Ishikawa (cell line): Measurements from ENCODE around the gene ELL2.

ENCODE experiments used
- EP300 ChIP-seq: IDR thresholded peaks from 2 replicates; pipeline ENCODE4 v1.6.1; 2012; ENCODE audit warnings: borderline replicate concordance
- FOXM1 ChIP-seq: IDR thresholded peaks from 2 replicates; pipeline ENCODE4 v1.6.1; 2012; ENCODE audit warnings: low read depth, borderline replicate concordance
- TAF1 ChIP-seq: IDR thresholded peaks from 2 replicates; pipeline ENCODE4 v1.6.1; 2012; ENCODE audit warnings: low read depth, mild to moderate bottlenecking
- TCF12 ChIP-seq: IDR thresholded peaks from 2 replicates; pipeline ENCODE4 v1.6.1; 2012; ENCODE audit warnings: low read depth
- TF ChIP-seq, protein P1 (sequence below): IDR thresholded peaks from 2 replicates; pipeline ENCODE4 v1.6.1; 2012; ENCODE audit warnings: low read depth, mild to moderate bottlenecking

DNA sequence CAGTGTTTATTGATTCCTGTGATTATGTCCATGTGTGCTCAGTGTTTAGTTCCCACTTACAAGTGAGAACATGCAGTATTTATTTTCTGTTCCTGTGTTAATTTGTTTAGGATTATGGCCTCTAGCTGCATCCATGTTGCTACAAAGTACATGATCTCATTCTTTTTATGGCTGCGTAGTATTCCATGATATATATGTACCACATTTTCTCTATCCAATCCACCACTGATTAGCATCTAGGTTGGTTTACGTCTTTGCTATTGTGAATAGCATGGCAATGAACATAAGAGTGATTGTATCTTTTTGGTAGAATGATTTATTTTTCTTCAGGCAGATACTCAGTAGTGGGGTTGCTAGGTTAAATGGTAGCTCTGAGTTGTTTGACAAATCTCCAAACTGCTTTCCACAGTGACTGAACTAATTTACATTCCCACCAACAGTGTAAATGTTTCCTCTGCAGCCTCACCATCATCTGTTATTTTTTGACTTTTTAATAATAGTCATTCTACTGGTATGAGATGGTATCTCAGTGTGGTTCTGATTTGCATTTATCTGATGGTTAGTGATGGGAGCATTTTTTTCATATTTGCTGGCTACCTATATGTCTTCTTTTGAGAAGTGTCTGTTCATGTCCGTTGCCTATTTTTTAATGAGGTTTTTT, 47.5 kb upstream of the ELL2 start:
- TF ChIP-seq FOXM1 (no peak), TAF1 (no peak), EP300 (no peak), TCF12 (no peak)
- TF ChIP-seq, protein P1, sequence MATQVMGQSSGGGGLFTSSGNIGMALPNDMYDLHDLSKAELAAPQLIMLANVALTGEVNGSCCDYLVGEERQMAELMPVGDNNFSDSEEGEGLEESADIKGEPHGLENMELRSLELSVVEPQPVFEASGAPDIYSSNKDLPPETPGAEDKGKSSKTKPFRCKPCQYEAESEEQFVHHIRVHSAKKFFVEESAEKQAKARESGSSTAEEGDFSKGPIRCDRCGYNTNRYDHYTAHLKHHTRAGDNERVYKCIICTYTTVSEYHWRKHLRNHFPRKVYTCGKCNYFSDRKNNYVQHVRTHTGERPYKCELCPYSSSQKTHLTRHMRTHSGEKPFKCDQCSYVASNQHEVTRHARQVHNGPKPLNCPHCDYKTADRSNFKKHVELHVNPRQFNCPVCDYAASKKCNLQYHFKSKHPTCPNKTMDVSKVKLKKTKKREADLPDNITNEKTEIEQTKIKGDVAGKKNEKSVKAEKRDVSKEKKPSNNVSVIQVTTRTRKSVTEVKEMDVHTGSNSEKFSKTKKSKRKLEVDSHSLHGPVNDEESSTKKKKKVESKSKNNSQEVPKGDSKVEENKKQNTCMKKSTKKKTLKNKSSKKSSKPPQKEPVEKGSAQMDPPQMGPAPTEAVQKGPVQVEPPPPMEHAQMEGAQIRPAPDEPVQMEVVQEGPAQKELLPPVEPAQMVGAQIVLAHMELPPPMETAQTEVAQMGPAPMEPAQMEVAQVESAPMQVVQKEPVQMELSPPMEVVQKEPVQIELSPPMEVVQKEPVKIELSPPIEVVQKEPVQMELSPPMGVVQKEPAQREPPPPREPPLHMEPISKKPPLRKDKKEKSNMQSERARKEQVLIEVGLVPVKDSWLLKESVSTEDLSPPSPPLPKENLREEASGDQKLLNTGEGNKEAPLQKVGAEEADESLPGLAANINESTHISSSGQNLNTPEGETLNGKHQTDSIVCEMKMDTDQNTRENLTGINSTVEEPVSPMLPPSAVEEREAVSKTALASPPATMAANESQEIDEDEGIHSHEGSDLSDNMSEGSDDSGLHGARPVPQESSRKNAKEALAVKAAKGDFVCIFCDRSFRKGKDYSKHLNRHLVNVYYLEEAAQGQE = no peak
